Neural progenitor cell (in vitro differentiated cells): ENCODE measurements around the gene SHISAL2A.

ENCODE experiments used
- CTCF ChIP-seq: fragments of 200-600 bp; sonication (generic); IDR thresholded peaks from 2 replicates; pipeline ENCODE4 v1.5.1; 2017; ENCODE audit warnings: antibody characterized with exemption, mild to moderate bottlenecking
- EZH2 ChIP-seq: fragments of 200-600 bp; sonication (generic); IDR thresholded peaks from 2 replicates; pipeline ENCODE4 v1.6.1; 2017; ENCODE audit warnings: antibody characterized with exemption, mild to moderate bottlenecking, moderate library complexity

GRCh38 chr1:52674497-52675384 is 41.8 kb downstream of the SHISAL2A start:
- no peak for TF ChIP-seq CTCF
- TF ChIP-seq EZH2 = no peak
